Stomach (tissue), 9 donors: ENCODE measurements around the gene ZNF423. TPM values are rescaled to one million over a fixed set of nuclear protein-coding genes. Genes with fewer than 3 reads are reported as not detected.
A peak's percentile ranks its signal among the peaks of the same experiment; 100 is the strongest.

Experiments
- DNase-seq, 2 donors: peaks; one replicate each; pipeline versions ENCODE4 v3.0.0 to v3.0.0-alpha.2; 2013 to 2019
- H3K27ac ChIP-seq, 5 donors: fragments of 200-600 bp in 4 of 5; sonication (generic) in 4 of 5; one replicate each; pipeline ENCODE4 v1.5.1; 2013 to 2019; ENCODE audit warnings: mild to moderate bottlenecking in 1 of 5, moderate library complexity in 1 of 5
- H3K27me3 ChIP-seq, 3 donors: fragments of 200-600 bp; sonication (generic); one replicate each; pipeline ENCODE4 v1.5.1; 2017 to 2019; ENCODE audit warnings: mixed run types in 1 of 3
- H3K36me3 ChIP-seq, 4 donors: fragments of 200-600 bp; sonication (generic); 1 replicate in 3 of 4; 2 replicates in 1 of 4; pipeline ENCODE4 v1.5.1; 2016 to 2019
- H3K4me1 ChIP-seq, 4 donors: fragments of 200-600 bp; sonication (generic); one replicate each; pipeline ENCODE4 v1.5.1; 2016 to 2019
- H3K4me3 ChIP-seq, 4 donors: fragments of 200-600 bp; sonication (generic) in 3 of 4; one replicate each; pipeline ENCODE4 v1.5.1; 2016 to 2019; ENCODE audit warnings: mild to moderate bottlenecking in 1 of 4
- H3K9me3 ChIP-seq, 4 donors: fragments of 200-600 bp; sonication (generic); one replicate each; pipeline ENCODE4 v1.5.1; 2016 to 2019
- CTCF ChIP-seq, 7 experiments: fragments of 450-650 bp in 4 of 7; fragments of 200-600 bp in 3 of 7; sonication (generic) in 3 of 7; IDR thresholded peaks; one replicate each; pipeline ENCODE4 v1.5.1; 2016 to 2019; ENCODE audit warnings: antibody characterized with exemption in 7 of 7, control low read depth in 2 of 7, mild to moderate bottlenecking in 1 of 7
- EP300 ChIP-seq: sonication (generic); formaldehyde crosslinking; IDR thresholded peaks from one replicate; pipeline ENCODE4 v1.6.1; 2017; ENCODE audit warnings: antibody characterized with exemption
- POLR2A ChIP-seq, 4 donors: fragments of 450-650 bp; IDR thresholded peaks; one replicate each; pipeline ENCODE4 v1.6.1; 2016; ENCODE audit warnings: antibody characterized with exemption in 4 of 4, control low read depth in 2 of 4, mild to moderate bottlenecking in 1 of 4, moderate library complexity in 1 of 4
- POLR2AphosphoS5 ChIP-seq, 3 donors: sonication (generic); formaldehyde crosslinking; IDR thresholded peaks; one replicate each; pipeline ENCODE4 v1.6.1; 2016; ENCODE audit warnings: antibody characterized with exemption in 3 of 3
- WGBS, 5 donors: extraction: QIAGEN DNeasy Blood & Tissue Kit in 3 of 5; methylation state at CpG; one replicate each; pipeline versions ENCODE4 v1.1.5 to v1.1.7; 2013 to 2018; 5-methylcytosine and 5-hydroxymethylcytosine counted together
- intact Hi-C: fragments of 100-400 bp; cut with DNase I; formaldehyde crosslinking; loops from one replicate; pipeline ENCODE4 v1.15.1; 2023; ENCODE audit warnings: low total_unique reads
- polyA plus RNA-seq, 3 donors: library from polyadenylated mRNA; stranded (reverse); fragments of 200-250 nt; gene quantifications; one replicate each; pipeline ENCODE4 v1.2.3, GENCODE V29; 2013
- total RNA-seq, 5 donors: library from RNA; depleted of rRNA; stranded (reverse); fragments of >200 nt; gene quantifications; one replicate each; pipeline versions ENCODE4 v1.1.0 to v1.2.3, GENCODE V29; 2014 to 2016
- donor health status: healthy with polysubstance abuse.
- donor health status: Bipolar disorder and iron deficiency.
- donor health status: healthy.

The ZNF423 gene
- total and polyA plus RNA-seq, 8 donors, result 0.29 to 3.5 (median 1.0) TPM

- no peaks in the 10 kb centered on the region for H3K36me3 ChIP-seq
- TF ChIP-seq POLR2AphosphoS5 (IDR thresholded peaks at IDR 0.05) (no peak), CTCF (IDR thresholded peaks at IDR 0.05) (no peak), POLR2A (IDR thresholded peaks at IDR 0.05) (no peak), EP300 (no peak)
- peaks cover 0 to 14% (median 11%) of the 10 kb centered on the region in 4 donors for H3K4me1 ChIP-seq
- DNase-seq, result no peak
- no peak overlapping the region for H3K4me3 ChIP-seq
- intact Hi-C loops, result no loop called here
- no peak overlapping the region for H3K27ac ChIP-seq
- H3K9me3 ChIP-seq, result no peaks in the 10 kb centered on the region
- 67 to 89% (median 83%) methylated on average over 2 of the region's 2 CpGs for WGBS, 5 donors
- H3K27me3 ChIP-seq, result peaks cover 0 to 4% (median 3%) of the 10 kb centered on the region in 3 donors
Observed at GRCh38 chr16:49846800-49847199, 9.1 kb downstream of the ZNF423 start.

GRCh38 chr16:49844359-49844758, 11.6 kb downstream of the ZNF423 start:
- TF ChIP-seq CTCF (IDR thresholded peaks at IDR 0.05) (no peak), EP300 (no peak), POLR2A (IDR thresholded peaks at IDR 0.05) (no peak), POLR2AphosphoS5 (IDR thresholded peaks at IDR 0.05) (no peak)
- no peak for DNase-seq
- intact Hi-C loops, result no loop called here
- 70 to 81% (median 78%) methylated on average over 6 of the region's 6 CpGs for WGBS, 5 donors
- H3K4me3 ChIP-seq, result no peak overlapping the region
- H3K4me1 ChIP-seq, result peaks cover 0 to 10% (median under 1%) of the 10 kb centered on the region in 4 donors
- H3K27me3 ChIP-seq, result peaks cover 0 to 7% (median 4%) of the 10 kb centered on the region in 3 donors
- no peaks in the 10 kb centered on the region for H3K9me3 ChIP-seq
- H3K27ac ChIP-seq, result no peak overlapping the region
- no peaks in the 10 kb centered on the region for H3K36me3 ChIP-seq

DNA sequence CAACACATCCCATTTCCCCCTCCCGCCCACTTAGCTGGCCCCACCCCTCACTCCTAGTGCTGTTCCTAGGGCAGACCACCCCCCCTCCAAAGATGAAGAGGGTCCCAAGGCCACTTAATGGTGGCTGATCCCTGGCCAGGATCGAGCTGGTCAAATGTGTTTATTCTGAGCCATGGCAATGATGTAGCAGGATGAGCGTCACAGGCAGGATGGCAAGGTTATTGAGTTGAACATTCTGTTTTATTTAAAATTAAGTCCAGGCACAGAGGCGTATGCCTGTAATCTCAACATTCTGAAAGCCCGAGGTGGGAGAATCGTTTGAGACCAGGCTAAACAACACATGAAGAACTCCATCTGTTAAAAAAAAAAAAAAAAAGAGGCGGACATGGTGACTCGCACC, 12.2 kb downstream of the ZNF423 start:
- H3K27ac ChIP-seq, result no peak overlapping the region
- no peaks in the 10 kb centered on the region for H3K9me3 ChIP-seq
- H3K36me3 ChIP-seq, result no peaks in the 10 kb centered on the region
- TF ChIP-seq CTCF (IDR thresholded peaks at IDR 0.05) (no peak), POLR2AphosphoS5 (IDR thresholded peaks at IDR 0.05) (no peak), EP300 (no peak), POLR2A (IDR thresholded peaks at IDR 0.05) (no peak)
- DNase-seq, result no peak
- peaks cover 0 to 16% (median 3%) of the 10 kb centered on the region in 4 donors for H3K4me1 ChIP-seq
- WGBS, 5 donors, result 62 to 72% (median 67%) methylated on average over 8 of the region's 8 CpGs
- intact Hi-C loops, result no loop called here
- H3K4me3 ChIP-seq, result no peak overlapping the region
- H3K27me3 ChIP-seq, result peaks cover 0 to 13% (median 10%) of the 10 kb centered on the region in 3 donors

DNA sequence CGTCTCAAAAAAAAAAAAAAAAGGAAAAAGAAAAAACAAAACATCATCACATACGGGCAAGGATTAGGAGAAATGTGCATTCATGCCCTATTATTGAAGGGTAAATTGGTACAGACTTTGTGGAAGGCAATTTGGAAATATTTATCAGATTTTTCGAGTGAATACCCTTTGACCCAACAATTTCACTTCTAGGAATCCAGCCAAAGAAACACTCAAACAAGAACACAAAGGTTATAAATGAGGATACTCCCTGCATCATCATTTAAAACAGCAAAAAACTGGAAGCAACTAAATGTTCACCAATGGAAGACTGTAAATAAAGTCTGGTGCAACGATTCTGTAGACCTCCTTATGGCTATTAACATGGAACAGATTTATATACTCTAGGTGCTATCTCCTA, 12.9 kb downstream of the ZNF423 start:
- intact Hi-C loops, result no loop called here
- WGBS, 5 donors, result 37 to 61% (median 41%) methylated on average over 4 of the region's 4 CpGs
- TF ChIP-seq EP300 (no peak), POLR2AphosphoS5 (IDR thresholded peaks at IDR 0.05) (no peak), CTCF (IDR thresholded peaks at IDR 0.05) (no peak)
- H3K36me3 ChIP-seq, result no peaks in the 10 kb centered on the region
- H3K27ac ChIP-seq, result peak overlapping the region in 1 of 5 donors; percentile 14
- peaks cover 0 to 21% (median 16%) of the 10 kb centered on the region in 3 donors for H3K27me3 ChIP-seq
- peaks cover 0 to 23% (median 6%) of the 10 kb centered on the region in 4 donors for H3K4me1 ChIP-seq
- no peak for DNase-seq
- no peak overlapping the region for H3K4me3 ChIP-seq
- H3K9me3 ChIP-seq, result no peaks in the 10 kb centered on the region
